Smooth muscle cell (in vitro differentiated cells): ENCODE measurements around the gene ERVV-1. TPM values are rescaled to one million over a fixed set of nuclear protein-coding genes. Genes with fewer than 3 reads are reported as not detected.

Experiments used
- DNase-seq: peaks from one replicate; lab custom pipeline; 2025; ENCODE audit not compliant: unreplicated experiment; lab: John Stamatoyannopoulos, UW
- H2AFZ ChIP-seq: fragments of 200-600 bp; sonication (generic); 2 replicates; pipeline ENCODE4 v1.6.0; 2016; ENCODE audit warnings: antibody characterized with exemption, low read depth, mild to moderate bottlenecking
- H3F3A ChIP-seq: fragments of 200-600 bp; sonication (generic); 2 replicates; pipeline ENCODE4 v1.6.0; 2017; ENCODE audit warnings: antibody characterized with exemption, low read depth
- H3K27ac ChIP-seq: fragments of 200-600 bp; sonication (generic); 2 replicates; pipeline ENCODE4 v1.5.1; 2016; ENCODE audit warnings: low read depth, mild to moderate bottlenecking
- H3K27me3 ChIP-seq: fragments of 200-600 bp; sonication (generic); 2 replicates; pipeline ENCODE4 v1.6.1; 2016; ENCODE audit warnings: low read depth, mild to moderate bottlenecking
- H3K36me3 ChIP-seq: fragments of 200-600 bp; sonication (generic); 2 replicates; pipeline ENCODE4 v1.5.1; 2016; ENCODE audit warnings: low read depth
- H3K4me1 ChIP-seq: fragments of 200-600 bp; sonication (generic); 2 replicates; pipeline ENCODE4 v1.5.1; 2016; ENCODE audit warnings: low read depth
- H3K4me2 ChIP-seq: fragments of 200-600 bp; sonication (generic); 2 replicates; pipeline ENCODE4 v1.6.0; 2016; ENCODE audit warnings: mild to moderate bottlenecking
- H3K4me3 ChIP-seq: fragments of 200-600 bp; sonication (generic); 2 replicates; pipeline ENCODE4 v1.5.1; 2016; ENCODE audit warnings: mild to moderate bottlenecking
- H3K79me2 ChIP-seq: fragments of 200-600 bp; sonication (generic); 2 replicates; pipeline ENCODE4 v1.6.0; 2016; ENCODE audit warnings: low read depth, mild to moderate bottlenecking
- H3K9ac ChIP-seq: fragments of 200-600 bp; sonication (generic); 2 replicates; pipeline ENCODE4 v1.6.0; 2016; ENCODE audit warnings: low read depth
- H3K9me3 ChIP-seq: fragments of 200-600 bp; sonication (generic); replicated peaks from 2 replicates; pipeline ENCODE4 v1.5.1; 2016; ENCODE audit warnings: low read depth
- H4K20me1 ChIP-seq: fragments of 200-600 bp; sonication (generic); 2 replicates; pipeline ENCODE4 v1.6.0; 2016; ENCODE audit warnings: low read depth
- WGBS: methylation state at CpG from one replicate; pipeline ENCODE4 v1.1.7; 2016; ENCODE audit warnings: low lambda C conversion rate; 5-methylcytosine and 5-hydroxymethylcytosine counted together
- polyA plus RNA-seq: library from polyadenylated mRNA; unstranded; fragments of >200 nt; fragmentation: Nextera tagmentation; extraction: Ambion mirVana; gene quantifications from 2 replicates; pipeline ENCODE4 v1.2.1, GENCODE V29; 2016
- total RNA-seq: library from RNA; depleted of rRNA; stranded (reverse); fragments of >200 nt; gene quantifications from 2 replicates; pipeline ENCODE4 v1.2.3, GENCODE V29; 2014
- TF ChIP-seq, protein P1 (sequence below): fragments of 200-600 bp; sonication (generic); IDR thresholded peaks from 2 replicates; pipeline ENCODE4 v1.5.1; 2017; ENCODE audit warnings: borderline replicate concordance, mild to moderate bottlenecking, antibody characterized with exemption; ENCODE audit not compliant: insufficient read depth, poor library complexity, severe bottlenecking

Gene ERVV-1
- total and polyA plus RNA-seq, 2 experiments from 2014 or later = 0.09 to 0.21 TPM

DNA sequence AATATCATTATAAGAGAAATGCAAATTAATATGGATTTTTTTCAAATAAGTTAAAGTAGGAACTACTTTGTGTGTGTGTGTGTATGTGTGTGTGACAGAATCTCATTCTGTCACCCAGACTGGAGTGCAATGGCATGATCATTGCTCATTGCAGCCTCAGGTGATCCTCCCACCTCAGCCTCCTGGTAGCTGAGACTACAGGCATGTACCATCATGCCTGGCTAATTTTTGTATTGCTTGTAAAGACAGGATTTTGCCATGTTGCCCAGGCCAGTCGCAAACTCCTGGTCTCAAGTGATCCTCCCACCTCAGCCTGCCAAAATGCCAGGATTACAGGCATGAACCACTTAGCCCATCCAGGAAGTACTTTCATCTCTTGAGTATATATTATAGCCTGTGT lies 27.6 kb downstream of the ERVV-1 start:
- Histone ChIP-seq H3K27ac (no peak overlapping the region), H3K27me3 (no peaks in the 10 kb centered on the region), H3K79me2 (no peaks in the 10 kb centered on the region), H4K20me1 (no peaks in the 10 kb centered on the region), H3K36me3 (no peaks in the 10 kb centered on the region), H3K9ac (no peak overlapping the region), H3F3A (no peaks in the 10 kb centered on the region), H3K4me2 (no peak overlapping the region), H3K4me1 (no peaks in the 10 kb centered on the region), H3K9me3 (no peaks in the 10 kb centered on the region), H2AFZ (no peak overlapping the region), H3K4me3 (no peak overlapping the region)
- TF ChIP-seq, protein P1, sequence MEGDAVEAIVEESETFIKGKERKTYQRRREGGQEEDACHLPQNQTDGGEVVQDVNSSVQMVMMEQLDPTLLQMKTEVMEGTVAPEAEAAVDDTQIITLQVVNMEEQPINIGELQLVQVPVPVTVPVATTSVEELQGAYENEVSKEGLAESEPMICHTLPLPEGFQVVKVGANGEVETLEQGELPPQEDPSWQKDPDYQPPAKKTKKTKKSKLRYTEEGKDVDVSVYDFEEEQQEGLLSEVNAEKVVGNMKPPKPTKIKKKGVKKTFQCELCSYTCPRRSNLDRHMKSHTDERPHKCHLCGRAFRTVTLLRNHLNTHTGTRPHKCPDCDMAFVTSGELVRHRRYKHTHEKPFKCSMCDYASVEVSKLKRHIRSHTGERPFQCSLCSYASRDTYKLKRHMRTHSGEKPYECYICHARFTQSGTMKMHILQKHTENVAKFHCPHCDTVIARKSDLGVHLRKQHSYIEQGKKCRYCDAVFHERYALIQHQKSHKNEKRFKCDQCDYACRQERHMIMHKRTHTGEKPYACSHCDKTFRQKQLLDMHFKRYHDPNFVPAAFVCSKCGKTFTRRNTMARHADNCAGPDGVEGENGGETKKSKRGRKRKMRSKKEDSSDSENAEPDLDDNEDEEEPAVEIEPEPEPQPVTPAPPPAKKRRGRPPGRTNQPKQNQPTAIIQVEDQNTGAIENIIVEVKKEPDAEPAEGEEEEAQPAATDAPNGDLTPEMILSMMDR = no peak
- 75% methylated on average over 1 of the region's 1 CpG for WGBS
- no peak for DNase-seq

DNA sequence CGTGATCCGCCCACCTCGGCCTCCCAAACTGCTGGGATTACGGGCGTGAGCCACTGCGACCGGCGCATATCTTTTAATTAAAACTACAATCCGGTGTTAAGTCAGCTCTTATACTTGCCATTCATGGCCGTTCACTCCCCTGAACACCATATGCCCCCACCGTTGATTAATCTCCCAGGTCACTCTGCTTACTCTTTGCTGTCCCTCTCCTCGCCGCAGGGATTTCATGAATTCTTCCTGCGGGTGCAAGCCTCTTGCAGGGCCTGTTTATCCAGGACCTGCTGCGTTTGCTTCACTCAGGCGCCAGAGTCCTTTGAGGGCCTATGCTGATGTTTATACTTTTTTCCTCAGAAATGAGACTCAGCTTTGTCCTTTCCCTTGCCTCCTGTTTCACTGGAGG lies 31.8 kb downstream of the ERVV-1 start:
- WGBS = 84% methylated on average over 16 of the region's 16 CpGs
- Histone ChIP-seq H3K4me1 (no peaks in the 10 kb centered on the region), H3K9me3 (no peaks in the 10 kb centered on the region)

DNA sequence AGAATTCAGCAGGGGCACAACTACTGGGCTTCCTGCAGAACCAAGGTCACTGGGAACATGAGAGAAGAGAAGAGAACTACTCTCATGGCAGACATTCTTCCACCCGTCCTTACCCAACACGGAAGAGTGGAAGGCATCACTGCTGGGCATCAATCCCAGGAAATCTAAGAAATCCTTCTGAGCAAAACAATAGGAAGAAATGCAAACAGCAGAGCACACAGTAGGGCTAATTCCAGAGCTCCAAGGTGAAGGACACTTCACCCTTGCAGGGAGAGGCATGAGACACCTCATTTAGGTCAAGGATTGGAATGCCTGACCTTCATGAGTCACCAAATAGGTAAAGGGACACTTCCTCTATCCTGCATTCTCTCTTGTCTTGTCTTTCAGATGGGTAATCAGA lies 33.7 kb downstream of the ERVV-1 start:
- Histone ChIP-seq H2AFZ (no peak overlapping the region), H3K4me3 (no peak overlapping the region), H3K4me1 (no peaks in the 10 kb centered on the region), H3F3A (no peaks in the 10 kb centered on the region), H3K27ac (no peak overlapping the region), H4K20me1 (no peaks in the 10 kb centered on the region), H3K9ac (no peak overlapping the region), H3K4me2 (no peak overlapping the region), H3K27me3 (no peaks in the 10 kb centered on the region), H3K79me2 (no peaks in the 10 kb centered on the region), H3K9me3 (no peaks in the 10 kb centered on the region), H3K36me3 (no peaks in the 10 kb centered on the region)
- 96% methylated on average over 2 of the region's 2 CpGs for WGBS
- no peak for DNase-seq
- TF ChIP-seq, protein P1 = no peak

More for the DNA sequence above, 31.8 kb downstream of the ERVV-1 start:
- Histone ChIP-seq H3K79me2 (no peaks in the 10 kb centered on the region), H4K20me1 (no peaks in the 10 kb centered on the region), H3K4me3 (no peak overlapping the region), H3K4me2 (no peak overlapping the region), H3K27me3 (no peaks in the 10 kb centered on the region), H3K9ac (no peak overlapping the region), H3K27ac (no peak overlapping the region), H3K36me3 (no peaks in the 10 kb centered on the region), H2AFZ (no peak overlapping the region), H3F3A (no peaks in the 10 kb centered on the region)
- no peak for DNase-seq
- TF ChIP-seq, protein P1 = no peak

DNA sequence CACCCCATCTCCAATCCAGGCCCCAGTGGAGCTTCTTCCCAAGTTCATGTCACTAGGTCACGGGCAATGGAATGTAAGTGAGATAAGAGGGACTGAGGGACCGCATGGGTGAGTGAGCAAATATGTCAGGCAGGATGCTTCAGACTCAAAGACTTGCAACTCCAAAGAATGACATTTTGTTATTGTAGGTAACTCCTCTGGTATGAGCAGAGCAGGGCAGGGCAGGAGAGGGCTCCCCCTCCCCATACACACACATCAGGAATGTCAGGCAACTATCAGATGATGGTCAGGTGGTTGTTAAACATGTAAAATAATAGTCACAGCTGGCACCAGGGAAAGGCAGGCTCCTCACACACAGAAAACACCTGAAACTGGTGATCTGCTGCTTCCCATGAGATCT lies 41.4 kb downstream of the ERVV-1 start:
- no peaks in the 10 kb centered on the region for H3K4me1 ChIP-seq
- H2AFZ ChIP-seq = no peak overlapping the region
- no peaks in the 10 kb centered on the region for H3F3A ChIP-seq
- no peaks in the 10 kb centered on the region for H3K36me3 ChIP-seq
- H3K4me2 ChIP-seq = no peak overlapping the region
- H3K27me3 ChIP-seq = no peaks in the 10 kb centered on the region
- WGBS = 42% methylated on average over 2 of the region's 2 CpGs
- no peak overlapping the region for H3K4me3 ChIP-seq
- no peaks in the 10 kb centered on the region for H3K79me2 ChIP-seq
- no peaks in the 10 kb centered on the region for H3K9me3 ChIP-seq
- H4K20me1 ChIP-seq = no peaks in the 10 kb centered on the region
- H3K27ac ChIP-seq = no peak overlapping the region
- TF ChIP-seq, protein P1 = no peak
- H3K9ac ChIP-seq = no peak overlapping the region
- DNase-seq = no peak
